GM19452 (cell line): ENCODE data around the gene OTUD1.
"Not testable (repeated sequence)": the region's sequence is repeated elsewhere in the genome, so short reads cannot be mapped to it uniquely, and the experiment has no call there.

Experiments used
- ATAC-seq: cut with Tn5 transposase; IDR thresholded peaks from one replicate; pipeline ENCODE4 v1.9.1; 2021; ENCODE audit not compliant: unreplicated experiment

Gene OTUD1

GRCh38 chr10:23438547-23439451 lies at the start of gene OTUD1:
OTUD1 (plus strand) TSS chr10:23439075; CDS start chr10:23439458, 383 bp downstream.
- ATAC-seq = peak; percentile 74

- not testable (repeated sequence) for ATAC-seq
These were observed 48.5 kb upstream of the OTUD1 start for GRCh38 chr10:23390408-23390807.

DNA sequence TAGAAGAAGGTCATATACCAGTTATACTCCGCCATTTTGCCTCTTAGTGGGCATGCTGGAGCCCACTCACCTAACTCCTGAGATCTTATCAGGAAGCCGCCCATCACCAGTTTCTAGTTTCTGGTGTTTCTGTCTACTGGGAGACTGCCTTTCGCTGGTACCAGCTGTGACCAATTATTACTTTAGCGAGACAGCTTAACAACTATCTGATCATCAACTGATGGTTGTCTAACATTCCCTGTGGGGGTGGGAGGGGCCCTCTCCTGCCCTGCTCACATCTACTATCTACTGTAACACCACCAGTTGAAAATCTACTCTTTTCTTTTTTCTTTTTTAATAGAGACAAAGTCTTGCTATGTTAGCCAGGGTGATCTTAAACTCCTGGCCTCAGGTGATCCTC lies 48.1 kb upstream of the OTUD1 start:
- ATAC-seq = no peak

DNA sequence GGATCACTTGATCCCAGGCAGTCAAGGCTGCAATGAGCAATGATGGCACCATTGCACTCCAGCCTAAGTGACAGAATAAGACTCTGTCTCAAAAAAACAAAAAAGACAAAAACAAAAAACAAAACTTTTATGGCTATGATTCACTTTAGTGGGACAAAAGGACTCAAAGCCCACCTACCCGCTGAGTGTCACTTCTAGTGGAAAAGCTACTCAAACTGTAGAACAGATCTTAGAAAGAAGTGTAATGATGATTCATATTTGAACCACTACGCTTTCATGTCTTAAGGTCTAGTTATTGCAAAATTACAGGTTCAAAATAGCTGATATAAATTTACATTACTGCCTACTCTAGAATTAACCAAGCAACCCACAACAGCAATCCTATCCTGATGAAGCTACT lies 47.1 kb upstream of the OTUD1 start:
- no peak for ATAC-seq

DNA sequence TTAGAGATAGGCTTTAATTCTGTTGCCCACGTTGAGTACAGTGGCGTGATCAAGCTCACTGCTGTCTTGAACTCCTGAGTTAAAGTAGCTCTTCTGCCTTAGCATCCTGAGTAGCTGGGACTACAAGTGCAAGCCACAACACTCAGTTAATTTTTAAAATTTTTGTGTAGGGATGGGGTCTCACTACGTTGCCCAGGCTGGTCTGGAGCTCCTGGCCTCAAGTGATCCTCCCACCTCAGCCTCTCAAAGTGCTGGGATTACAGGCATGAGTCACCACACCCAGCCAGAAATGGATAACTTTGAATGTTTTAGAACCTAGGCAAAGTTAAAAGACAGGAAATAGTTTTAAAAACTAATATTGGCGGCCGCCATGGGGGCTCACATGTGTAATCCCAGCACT lies 43.9 kb upstream of the OTUD1 start:
- ATAC-seq = no peak

DNA sequence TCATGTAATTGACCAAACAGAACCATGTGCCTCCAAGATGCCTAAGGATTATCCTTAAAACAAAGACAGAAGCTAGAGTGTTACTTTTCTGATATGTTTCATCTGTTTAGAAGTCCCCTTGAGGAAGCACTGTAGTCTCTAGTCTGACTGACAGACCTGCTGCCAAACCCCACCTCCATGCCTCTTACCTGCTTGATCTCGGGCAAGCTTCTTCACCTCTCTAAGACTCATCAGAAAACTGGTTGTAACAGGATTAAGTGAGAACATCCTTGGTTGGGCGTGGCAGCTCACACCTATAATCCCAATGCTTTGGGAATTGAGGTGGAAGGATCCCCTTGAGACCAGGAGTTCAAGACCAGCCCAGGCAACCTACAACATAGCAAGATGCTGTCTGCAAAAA lies 42.2 kb upstream of the OTUD1 start:
- no peak for ATAC-seq

DNA sequence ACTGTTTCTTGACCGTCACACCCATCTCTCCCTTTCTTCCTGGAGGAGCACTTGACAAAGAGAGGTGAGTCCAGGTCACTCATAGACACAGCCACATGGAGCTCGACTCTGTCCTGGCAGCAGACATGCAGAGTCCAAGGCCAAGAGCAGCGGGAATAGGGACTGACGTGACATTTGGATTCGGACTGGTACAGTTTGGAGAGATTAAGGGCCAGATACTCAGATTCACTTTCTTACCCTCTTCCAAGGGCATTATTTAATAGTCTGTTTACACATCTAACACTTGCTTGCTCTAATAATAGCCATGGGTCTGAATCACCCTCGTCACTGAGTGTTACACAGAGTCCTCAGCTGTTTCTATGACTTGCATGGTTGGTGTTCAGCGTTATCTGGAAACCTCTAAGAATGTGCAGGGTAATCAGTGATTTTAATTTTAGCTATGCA lies 39.2 kb upstream of the OTUD1 start:
- ATAC-seq = no peak

- ATAC-seq = no peak
These were observed 36.0 kb upstream of the OTUD1 start for GRCh38 chr10:23402856-23403255.

DNA sequence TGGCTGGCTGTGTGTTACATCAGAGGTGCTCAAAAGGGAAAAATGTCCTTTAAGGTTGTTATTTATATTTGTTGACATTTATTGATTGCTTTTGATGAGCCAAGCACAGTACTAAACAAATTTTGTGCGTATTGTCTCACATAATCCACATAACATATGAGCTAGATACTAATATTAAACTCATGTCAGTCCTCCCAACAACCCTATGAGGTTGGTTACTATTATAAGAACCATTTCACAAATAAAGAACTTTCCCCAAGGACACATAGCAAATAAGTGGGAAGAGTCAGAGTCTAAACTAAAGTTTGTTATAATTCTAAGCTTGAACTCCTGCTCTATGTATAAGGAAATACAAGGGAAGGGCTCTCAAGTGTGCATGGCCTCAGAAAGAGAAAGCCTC lies 35.6 kb upstream of the OTUD1 start:
- no peak for ATAC-seq

DNA sequence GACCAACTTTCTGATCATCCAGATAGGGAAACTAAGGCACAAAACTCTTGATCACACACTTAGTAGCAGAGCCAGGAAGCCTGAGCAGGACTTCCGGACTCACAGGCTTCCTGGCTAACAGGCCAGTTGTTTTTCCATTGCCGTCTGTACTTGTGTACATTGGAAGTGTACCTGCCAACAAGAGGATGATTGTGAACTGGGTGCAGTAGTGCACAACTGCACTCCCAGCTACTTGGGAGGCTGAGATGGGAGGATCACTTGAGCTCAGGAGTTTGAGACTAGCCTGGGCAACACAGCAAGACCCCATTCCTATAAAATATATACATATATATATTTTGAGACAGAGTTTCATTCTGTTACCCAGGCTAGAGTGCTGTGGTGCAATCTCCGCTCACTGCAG lies 35.2 kb upstream of the OTUD1 start:
- ATAC-seq = no peak

- ATAC-seq = no peak
These were observed 34.4 kb upstream of the OTUD1 start for GRCh38 chr10:23404461-23404980.

DNA sequence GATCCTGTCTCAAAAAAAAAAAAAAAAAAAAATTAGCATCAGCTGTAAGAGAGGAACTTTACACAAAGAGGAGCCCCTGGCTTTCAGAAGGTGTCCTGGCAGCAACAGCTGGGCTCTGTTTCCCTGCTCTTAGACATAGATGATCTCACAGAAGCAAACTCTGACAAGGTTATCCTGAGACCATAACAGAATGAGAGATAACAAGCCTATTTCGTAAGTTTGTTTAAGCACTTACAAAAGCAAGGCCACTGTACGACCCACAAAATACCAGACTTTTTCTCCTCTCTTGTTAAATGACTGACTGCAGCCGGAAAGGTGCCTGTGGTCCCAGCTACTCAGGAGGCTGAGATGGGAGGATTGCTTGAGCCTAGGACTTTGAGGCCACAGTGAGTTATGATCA lies 33.3 kb upstream of the OTUD1 start:
- no peak for ATAC-seq

DNA sequence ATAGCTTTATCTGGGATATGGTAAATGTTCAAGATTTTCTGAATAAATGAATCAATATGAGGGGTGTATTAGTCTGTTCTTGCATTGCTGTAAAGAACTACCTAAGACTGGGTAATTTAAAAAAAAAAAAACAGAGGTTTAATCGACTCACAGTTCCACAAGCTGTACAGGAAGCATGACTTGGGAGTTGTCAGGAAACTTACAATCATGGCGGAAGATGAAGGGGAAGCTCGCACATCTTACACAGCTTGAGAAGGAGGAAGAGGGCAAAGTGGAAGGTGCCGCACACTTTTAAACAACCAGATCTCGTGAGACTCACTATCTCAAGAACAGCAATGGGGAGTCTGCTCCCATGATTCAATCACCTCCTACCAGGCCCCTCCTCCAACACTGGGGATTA lies 32.5 kb upstream of the OTUD1 start:
- ATAC-seq = no peak

DNA sequence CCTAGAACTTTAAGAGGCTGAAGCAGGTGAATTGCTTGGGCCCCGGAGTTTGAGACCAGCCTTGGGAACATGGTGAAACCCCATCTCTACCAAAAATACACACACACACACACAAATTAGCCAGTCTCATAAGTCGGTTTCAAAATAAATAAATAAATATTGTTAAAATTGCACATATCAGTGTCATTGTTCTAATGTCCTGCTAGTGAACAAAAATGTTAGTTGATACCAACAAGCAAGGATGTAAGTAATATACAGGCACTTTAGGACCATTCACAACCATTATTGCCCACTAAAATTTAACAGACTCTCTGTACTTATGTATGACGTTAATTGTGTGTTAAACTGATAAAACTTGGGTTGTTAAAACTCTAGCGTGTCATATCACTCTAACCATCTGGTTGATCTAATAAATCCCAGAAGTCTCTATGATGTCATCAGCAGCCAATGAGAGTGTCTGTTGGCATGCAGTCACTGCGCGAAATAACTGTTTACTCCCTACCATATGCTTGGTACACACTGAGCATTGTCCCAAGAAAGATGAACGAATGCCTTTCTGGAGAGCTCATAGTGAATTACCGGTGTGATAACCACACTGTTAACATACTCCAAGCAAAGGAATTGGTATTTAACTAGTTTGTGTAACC lies 30.4 kb upstream of the OTUD1 start:
- ATAC-seq = no peak

GRCh38 chr10:23412223-23412622 lies 26.7 kb upstream of the OTUD1 start:
- ATAC-seq = no peak

GRCh38 chr10:23413629-23414089 lies 25.2 kb upstream of the OTUD1 start:
- ATAC-seq = peak; percentile 92

- ATAC-seq = no peak
These were observed 24.2 kb upstream of the OTUD1 start for GRCh38 chr10:23414658-23415057.

- ATAC-seq = no peak
These were observed 21.6 kb upstream of the OTUD1 start for GRCh38 chr10:23417254-23417653.

- no peak for ATAC-seq
These were observed 20.7 kb upstream of the OTUD1 start for GRCh38 chr10:23418051-23418681.

- no peak for ATAC-seq
These were observed 19.7 kb upstream of the OTUD1 start for GRCh38 chr10:23419201-23419600.

GRCh38 chr10:23419655-23420329 lies 19.1 kb upstream of the OTUD1 start:
- ATAC-seq = no peak
